HEK293T (cell line): ENCODE data around the gene LMO7.

Source experiments
- CTCF ChIA-PET: fragments of 350-600 bp; formaldehyde crosslinking; extraction: SDS; loops from one replicate; lab custom pipeline; 2021; ENCODE audit warnings: antibody characterized with exemption, inconsistent platforms; lab: Yijun Ruan, JAX
- POLR2A ChIA-PET: fragments of 350-600 bp; formaldehyde crosslinking; extraction: SDS; loops from one replicate; lab custom pipeline; 2020; ENCODE audit warnings: antibody characterized with exemption, inconsistent platforms; lab: Yijun Ruan, JAX
- DNase-seq: peaks from one replicate; pipeline ENCODE4 v3.0.0; 2012; ENCODE audit warnings: mixed read lengths; ENCODE audit errors: extremely low spot score
- ARNT ChIP-seq: fragments of 450-650 bp; IDR thresholded peaks from 2 replicates; pipeline ENCODE4 v1.6.1; 2017; ENCODE audit warnings: mild to moderate bottlenecking
- BHLHE40 ChIP-seq: fragments of 450-650 bp; IDR thresholded peaks from 2 replicates; pipeline ENCODE4 v1.6.1; 2016; ENCODE audit warnings: mild to moderate bottlenecking, moderate library complexity, borderline replicate concordance
- CTBP1 ChIP-seq: fragments of 450-650 bp; IDR thresholded peaks from 2 replicates; pipeline ENCODE4 v1.6.1; 2016; ENCODE audit warnings: borderline replicate concordance
- ELF4 ChIP-seq: fragments of 450-650 bp; IDR thresholded peaks from 2 replicates; pipeline ENCODE4 v1.6.1; 2017; ENCODE audit warnings: antibody characterized with exemption
- FOXA1 ChIP-seq: fragments of 450-650 bp; IDR thresholded peaks from 2 replicates; pipeline ENCODE4 v1.6.1; 2016; ENCODE audit warnings: mild to moderate bottlenecking
- FOXK2 ChIP-seq: fragments of 450-650 bp; IDR thresholded peaks from 2 replicates; pipeline ENCODE4 v1.6.1; 2016; ENCODE audit warnings: mild to moderate bottlenecking
- FOXM1 ChIP-seq: fragments of 450-650 bp; IDR thresholded peaks from 2 replicates; pipeline ENCODE4 v1.6.1; 2017; ENCODE audit warnings: mild to moderate bottlenecking, borderline replicate concordance
- HDGF ChIP-seq: fragments of 450-650 bp; IDR thresholded peaks from 2 replicates; pipeline ENCODE4 v1.6.1; 2017; ENCODE audit warnings: antibody characterized with exemption, borderline replicate concordance
- L3MBTL2 ChIP-seq: fragments of 450-650 bp; conservative IDR thresholded peaks from 2 replicates; pipeline ENCODE4 v1.6.1; 2016; ENCODE audit warnings: mild to moderate bottlenecking
- LEF1 ChIP-seq: fragments of 450-650 bp; IDR thresholded peaks from 2 replicates; pipeline ENCODE4 v1.6.1; 2017; ENCODE audit warnings: mild to moderate bottlenecking, borderline replicate concordance
- NFRKB ChIP-seq: fragments of 450-650 bp; IDR thresholded peaks from 2 replicates; pipeline ENCODE4 v1.6.1; 2016; ENCODE audit warnings: mild to moderate bottlenecking, moderate library complexity
- SP1 ChIP-seq: fragments of 450-650 bp; IDR thresholded peaks from 2 replicates; pipeline ENCODE4 v1.6.1; 2017
- SUZ12 ChIP-seq: fragments of 450-650 bp; IDR thresholded peaks from 2 replicates; pipeline ENCODE4 v1.6.1; 2016; ENCODE audit warnings: mild to moderate bottlenecking
- TARDBP ChIP-seq: fragments of 450-650 bp; IDR thresholded peaks from 2 replicates; pipeline ENCODE4 v1.6.1; 2016
- ZNF384 ChIP-seq: fragments of 450-650 bp; IDR thresholded peaks from 2 replicates; pipeline ENCODE4 v1.6.1; 2016
- TF ChIP-seq, protein P1 (sequence below): fragments of 450-650 bp; IDR thresholded peaks from 2 replicates; pipeline ENCODE4 v1.6.1; 2016

LMO7 gene

DNA sequence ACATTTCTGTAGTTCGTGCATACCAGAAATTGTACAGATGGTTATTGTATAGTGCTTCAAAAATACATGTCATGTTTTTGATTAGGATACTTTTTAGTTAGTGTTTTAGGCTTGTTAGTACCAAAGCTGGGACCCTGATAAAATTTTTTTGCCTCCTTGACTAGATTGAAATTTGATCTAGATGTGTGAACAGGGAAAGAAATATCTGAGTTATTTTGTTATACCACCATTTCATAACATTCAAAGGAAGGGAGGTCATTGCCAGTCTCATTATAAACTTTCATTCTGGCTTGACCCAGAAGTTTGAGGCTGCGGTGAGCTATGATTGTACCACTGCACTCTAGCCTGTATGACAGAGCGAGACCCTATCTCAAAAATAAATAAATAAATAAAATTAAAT is 9.0 kb downstream of the LMO7 start:
- ChIA-PET POLR2A (no interaction called here), CTCF (no interaction called here)
- TF ChIP-seq BHLHE40 (no peak), LEF1 (no peak), SP1 (no peak), ELF4 (no peak), NFRKB (no peak), HDGF (no peak), L3MBTL2 (no peak), FOXA1 (no peak), ZNF384 (no peak), SUZ12 (no peak), FOXK2 (no peak), ARNT (no peak), CTBP1 (no peak)
- TF ChIP-seq, protein P1, sequence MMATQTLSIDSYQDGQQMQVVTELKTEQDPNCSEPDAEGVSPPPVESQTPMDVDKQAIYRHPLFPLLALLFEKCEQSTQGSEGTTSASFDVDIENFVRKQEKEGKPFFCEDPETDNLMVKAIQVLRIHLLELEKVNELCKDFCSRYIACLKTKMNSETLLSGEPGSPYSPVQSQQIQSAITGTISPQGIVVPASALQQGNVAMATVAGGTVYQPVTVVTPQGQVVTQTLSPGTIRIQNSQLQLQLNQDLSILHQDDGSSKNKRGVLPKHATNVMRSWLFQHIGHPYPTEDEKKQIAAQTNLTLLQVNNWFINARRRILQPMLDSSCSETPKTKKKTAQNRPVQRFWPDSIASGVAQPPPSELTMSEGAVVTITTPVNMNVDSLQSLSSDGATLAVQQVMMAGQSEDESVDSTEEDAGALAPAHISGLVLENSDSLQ = no peak
- DNase-seq = no peak

DNA sequence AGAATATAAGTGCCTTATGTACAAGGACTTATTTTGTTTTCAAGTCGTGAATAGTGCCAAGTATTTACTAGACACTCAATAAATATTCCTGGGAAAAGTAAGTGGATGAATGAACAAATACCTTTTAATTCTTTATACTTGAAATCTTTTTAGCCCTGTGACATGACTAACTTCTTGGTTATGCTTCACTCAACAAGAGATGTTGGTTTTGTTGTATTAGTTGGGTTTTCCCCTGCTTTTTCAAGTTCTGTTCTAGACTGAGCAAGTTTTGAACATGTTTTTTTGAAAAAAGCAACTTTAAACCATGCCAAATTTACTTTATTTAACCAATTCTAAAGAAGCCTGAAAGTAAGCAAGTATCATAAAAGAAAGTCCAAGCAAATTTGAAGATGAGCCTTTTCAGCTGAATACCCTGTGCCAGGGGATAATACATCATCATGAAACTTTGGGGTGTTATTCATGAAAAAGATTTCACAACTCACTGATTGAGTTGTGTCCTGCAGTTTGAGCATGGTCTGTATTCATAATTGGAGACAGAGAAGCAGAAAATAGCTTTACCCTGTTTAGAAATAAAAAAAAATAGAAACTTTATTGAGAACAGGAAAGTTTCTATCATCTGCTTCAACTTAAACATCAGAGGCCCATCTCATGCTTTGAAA is 11.1 kb downstream of the LMO7 start:
- DNase-seq = no peak
- POLR2A ChIA-PET = no interaction called here
- TF ChIP-seq, protein P1 = no peak
- TF ChIP-seq SUZ12 (no peak), HDGF (no peak), ELF4 (no peak), TARDBP (no peak), FOXK2 (no peak), BHLHE40 (no peak), FOXA1 (no peak), SP1 (no peak), FOXM1 (no peak), L3MBTL2 (no peak), NFRKB (no peak), LEF1 (no peak), CTBP1 (no peak), ZNF384 (no peak)
- CTCF ChIA-PET = interaction anchor here (0.7 kb wide), 1 partner anchor 261 kb away, joined by 4 read pairs; no protein-coding TSS in a partner anchor

DNA sequence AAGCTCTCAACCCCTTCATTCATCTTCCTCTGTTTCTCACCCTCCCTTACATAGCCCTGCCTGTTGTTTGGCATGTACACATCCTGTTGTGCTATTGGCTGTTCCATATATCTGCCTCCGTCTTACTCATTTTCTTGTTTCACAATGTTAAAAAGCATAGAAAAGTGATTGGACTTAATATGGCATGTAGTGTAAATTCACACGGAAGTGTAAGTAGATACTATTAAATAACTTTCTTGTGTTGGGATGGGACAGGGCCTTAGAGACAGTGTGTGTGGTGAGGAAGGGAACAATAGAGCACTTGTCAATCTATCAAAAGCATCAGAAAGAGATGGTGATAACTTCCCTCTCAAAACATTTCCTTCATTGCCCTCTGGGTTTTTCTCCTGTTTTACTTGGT is 12.3 kb downstream of the LMO7 start:
- ChIA-PET POLR2A (no interaction called here), CTCF (no interaction called here)
- TF ChIP-seq FOXK2 = no peak
- no peak for TF ChIP-seq L3MBTL2
- no peak for TF ChIP-seq FOXM1
- no peak for TF ChIP-seq SUZ12
- no peak for DNase-seq

DNA sequence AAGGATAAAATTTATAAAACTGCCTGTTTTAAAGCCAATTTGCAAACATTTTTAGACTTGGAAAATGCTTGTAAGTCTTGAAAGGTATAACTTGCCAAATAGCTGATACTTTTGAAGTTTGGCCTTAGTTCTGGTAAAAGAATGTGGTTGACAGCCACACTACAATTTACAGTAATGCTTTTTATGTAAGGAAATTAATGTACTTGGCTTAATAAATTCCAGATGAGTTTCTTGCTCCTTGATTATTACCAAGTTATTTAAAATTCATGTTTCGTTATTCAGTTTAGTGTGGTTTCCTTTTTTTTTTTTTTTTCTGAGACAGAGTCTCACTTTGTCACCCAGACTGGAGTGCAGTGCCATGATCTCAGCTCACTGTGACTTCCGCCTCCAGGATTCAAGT is 14.9 kb downstream of the LMO7 start:
- no peak for DNase-seq
- no peak for TF ChIP-seq SP1
- ChIA-PET CTCF (interaction anchor here (0.7 kb wide), 1 partner anchor 227 kb away, joined by 6 read pairs; no protein-coding TSS in a partner anchor), POLR2A (no interaction called here)

DNA sequence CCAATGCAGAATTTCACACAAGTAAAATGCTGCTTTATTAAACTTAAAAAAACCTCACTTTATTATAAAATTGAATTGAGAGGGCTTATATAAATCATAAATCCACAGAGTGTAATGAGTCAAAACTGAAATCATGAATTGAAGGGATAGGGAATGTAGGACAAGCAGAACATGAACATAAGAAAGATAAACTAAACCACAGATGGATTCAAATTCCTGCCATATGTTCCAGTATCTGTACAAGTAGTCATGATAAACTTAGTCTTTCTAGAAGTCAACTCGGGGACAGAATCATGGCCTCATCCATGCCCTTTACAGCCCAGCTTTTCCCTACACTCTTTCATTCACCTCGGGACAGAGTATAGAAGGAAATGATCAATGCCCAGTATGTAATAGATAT is 16.6 kb downstream of the LMO7 start:
- CTCF ChIA-PET = no interaction called here
- no peak for DNase-seq
- no peak for TF ChIP-seq ELF4
- TF ChIP-seq SUZ12 = no peak
- TF ChIP-seq, protein P1 = no peak
- no peak for TF ChIP-seq CTBP1
- no peak for TF ChIP-seq FOXK2
- no peak for TF ChIP-seq TARDBP
- no peak for TF ChIP-seq FOXA1
- TF ChIP-seq BHLHE40 = no peak
- POLR2A ChIA-PET = no interaction called here

DNA sequence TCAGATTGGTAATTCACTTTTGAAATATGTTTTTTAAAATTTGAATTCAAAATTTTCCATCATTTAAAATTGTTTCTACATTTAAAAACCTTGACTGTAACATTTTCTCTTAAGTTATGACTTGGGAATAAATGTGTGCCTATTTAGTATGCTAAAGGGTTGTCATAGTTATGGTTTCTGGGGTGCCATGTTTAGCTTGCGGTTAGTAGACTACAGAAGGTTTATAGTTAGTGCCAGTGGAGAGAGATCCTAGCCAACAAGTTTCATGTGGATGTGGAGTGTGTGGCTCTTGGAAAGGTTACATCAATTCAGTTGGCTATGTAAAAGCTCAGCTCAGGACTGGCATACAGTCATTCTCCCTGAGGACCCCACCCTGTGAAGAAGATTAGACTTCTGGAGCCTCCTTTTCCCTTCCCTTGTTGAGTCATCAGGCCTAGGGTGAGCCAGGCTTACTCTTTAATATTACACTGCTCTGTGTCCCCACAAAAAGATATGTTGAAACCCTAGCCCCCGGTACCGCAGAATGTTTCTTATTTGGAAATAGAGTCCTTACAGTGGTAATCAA is 20.4 kb downstream of the LMO7 start:
- POLR2A ChIA-PET = no interaction called here
- DNase-seq = no peak
- CTCF ChIA-PET = no interaction called here
- TF ChIP-seq BHLHE40 (no peak), L3MBTL2 (no peak), FOXM1 (no peak), HDGF (no peak), TARDBP (no peak), CTBP1 (no peak), LEF1 (no peak), ARNT (no peak)
